Measurements from ENCODE around the gene TMEM243. TPM values are rescaled to one million over a fixed set of nuclear protein-coding genes. Genes with fewer than 3 reads are reported as not detected.

TMEM243 gene
- total RNA-seq, 6 donors from 2014 or later = 75.9 to 178 (median 99.1) TPM

DNA sequence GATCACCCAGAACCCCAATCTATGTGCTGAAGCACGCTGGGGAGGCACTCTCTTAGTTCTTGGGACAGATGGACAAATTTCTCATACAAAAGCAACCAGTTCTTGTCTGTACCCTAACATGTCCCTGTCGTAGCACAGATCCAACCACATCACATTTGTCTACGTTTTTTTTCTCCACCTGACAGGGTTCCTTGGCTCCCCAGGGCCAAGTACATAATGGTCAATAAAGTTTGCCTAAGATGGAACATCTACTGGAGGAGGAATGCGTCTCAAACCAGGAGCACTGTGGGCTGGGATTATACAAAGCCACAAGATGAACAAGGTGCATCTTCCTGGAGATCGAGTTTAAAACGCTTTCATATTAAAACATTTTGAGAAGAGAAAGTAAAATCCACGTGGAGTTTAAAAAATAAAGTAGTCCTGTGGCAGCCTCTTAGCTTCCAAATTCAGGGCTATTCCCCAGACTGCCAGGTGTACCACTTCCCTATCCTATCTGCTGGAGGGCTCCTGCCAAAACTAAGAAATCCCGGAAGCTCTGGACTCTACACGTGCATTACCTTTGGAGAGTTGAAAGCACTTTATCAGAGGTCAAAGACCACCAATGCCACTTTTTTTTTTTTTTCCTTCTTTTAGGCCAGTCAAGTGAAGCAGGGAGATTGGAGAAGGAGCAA, 1.4 kb downstream of the TMEM243 start:
- ATAC-seq (ENCODE audit: low FRiP score in 2 of 2) (no peak), DNase-seq (no peak)
- Histone ChIP-seq H3K4me3 (peak overlapping the region; percentile 59 to 98 (median 77)), H3K9me3 (no peaks in the 10 kb centered on the region), H3K36me3 (no peaks in the 10 kb centered on the region), H3K27ac (peak overlapping the region; percentile 88 to 95 (median 92)), H3K4me1 (peaks cover 49 to 54% (median 51%) of the 10 kb centered on the region in 4 donors), H3K27me3 (no peaks in the 10 kb centered on the region)
- WGBS, 2 donors = 35 to 43% methylated on average over 9 of the region's 9 CpGs
- no peak for TF ChIP-seq EP300 (IDR thresholded peaks at IDR 0.05)
- TF ChIP-seq CTCF (IDR thresholded peaks at IDR 0.05) = no peak
- no peak for TF ChIP-seq POLR2AphosphoS5 (IDR thresholded peaks at IDR 0.05)
- TF ChIP-seq POLR2A (IDR thresholded peaks at IDR 0.05) = no peak

- ATAC-seq (ENCODE audit: low FRiP score in 2 of 2) = no peak
- peaks cover 61 to 66% (median 63%) of the 10 kb centered on the region in 4 donors for H3K4me1 ChIP-seq
- peak overlapping the region; percentile 88 to 95 (median 92) for H3K27ac ChIP-seq
These were observed 2.6 kb downstream of the TMEM243 start for GRCh38 chr7:87216701-87217508.

GRCh38 chr7:87215046-87215445, 4.5 kb downstream of the TMEM243 start:
- 93 to 96% methylated on average over 3 of the region's 3 CpGs for WGBS, 2 donors

More at GRCh38 chr7:87216701-87217508, 2.6 kb downstream of the TMEM243 start:
- DNase-seq = no peak
- Histone ChIP-seq H3K27me3 (no peaks in the 10 kb centered on the region), H3K9me3 (no peaks in the 10 kb centered on the region), H3K4me3 (peak overlapping the region in 3 of 4 donors; percentile 0 to 89 (median 65)), H3K36me3 (no peaks in the 10 kb centered on the region)
- 26 to 32% methylated on average over 5 of the region's 5 CpGs for WGBS, 2 donors
- TF ChIP-seq CTCF (IDR thresholded peaks at IDR 0.05) (no peak), EP300 (IDR thresholded peaks at IDR 0.05) (no peak), POLR2AphosphoS5 (IDR thresholded peaks at IDR 0.05) (no peak), POLR2A (IDR thresholded peaks at IDR 0.05) (peak in 1 of 4 donors; percentile 21)

GRCh38 chr7:87213811-87214210, 5.7 kb downstream of the TMEM243 start:
- no peaks in the 10 kb centered on the region for H3K27me3 ChIP-seq
- ATAC-seq (ENCODE audit: low FRiP score in 2 of 2) (no peak), DNase-seq (no peak)
- no peaks in the 10 kb centered on the region for H3K9me3 ChIP-seq
- peaks cover 63 to 72% (median 68%) of the 10 kb centered on the region in 4 donors for H3K4me1 ChIP-seq
- no peak overlapping the region for H3K4me3 ChIP-seq
- 44 to 58% methylated on average over 2 of the region's 2 CpGs for WGBS, 2 donors
- TF ChIP-seq POLR2A (IDR thresholded peaks at IDR 0.05) (no peak), CTCF (IDR thresholded peaks at IDR 0.05) (no peak), POLR2AphosphoS5 (IDR thresholded peaks at IDR 0.05) (no peak), EP300 (IDR thresholded peaks at IDR 0.05) (no peak)
- H3K27ac ChIP-seq = peak overlapping the region in 1 of 4 donors; percentile 23
- peaks cover 0 to 2% (median 1%) of the 10 kb centered on the region in 4 donors for H3K36me3 ChIP-seq

More at GRCh38 chr7:87215046-87215445, 4.5 kb downstream of the TMEM243 start:
- Histone ChIP-seq H3K36me3 (peaks cover 0 to 2% (median 0%) of the 10 kb centered on the region in 4 donors), H3K27ac (peak overlapping the region in 1 of 4 donors; percentile 88), H3K27me3 (no peaks in the 10 kb centered on the region), H3K4me3 (no peak overlapping the region), H3K9me3 (no peaks in the 10 kb centered on the region), H3K4me1 (peaks cover 63 to 71% (median 68%) of the 10 kb centered on the region in 4 donors)
- TF ChIP-seq POLR2AphosphoS5 (IDR thresholded peaks at IDR 0.05) (no peak), POLR2A (IDR thresholded peaks at IDR 0.05) (no peak), EP300 (IDR thresholded peaks at IDR 0.05) (no peak), CTCF (IDR thresholded peaks at IDR 0.05) (no peak)
- ATAC-seq (ENCODE audit: low FRiP score in 2 of 2) = no peak
- DNase-seq = no peak

All from upper lobe of left lung (tissue), 6 donors.